Measurements from ENCODE around the gene SLC27A1.
"Not testable (repeated sequence)": the region's sequence is repeated elsewhere in the genome, so short reads cannot be mapped to it uniquely, and the experiment has no call there.

The SLC27A1 gene

DNA sequence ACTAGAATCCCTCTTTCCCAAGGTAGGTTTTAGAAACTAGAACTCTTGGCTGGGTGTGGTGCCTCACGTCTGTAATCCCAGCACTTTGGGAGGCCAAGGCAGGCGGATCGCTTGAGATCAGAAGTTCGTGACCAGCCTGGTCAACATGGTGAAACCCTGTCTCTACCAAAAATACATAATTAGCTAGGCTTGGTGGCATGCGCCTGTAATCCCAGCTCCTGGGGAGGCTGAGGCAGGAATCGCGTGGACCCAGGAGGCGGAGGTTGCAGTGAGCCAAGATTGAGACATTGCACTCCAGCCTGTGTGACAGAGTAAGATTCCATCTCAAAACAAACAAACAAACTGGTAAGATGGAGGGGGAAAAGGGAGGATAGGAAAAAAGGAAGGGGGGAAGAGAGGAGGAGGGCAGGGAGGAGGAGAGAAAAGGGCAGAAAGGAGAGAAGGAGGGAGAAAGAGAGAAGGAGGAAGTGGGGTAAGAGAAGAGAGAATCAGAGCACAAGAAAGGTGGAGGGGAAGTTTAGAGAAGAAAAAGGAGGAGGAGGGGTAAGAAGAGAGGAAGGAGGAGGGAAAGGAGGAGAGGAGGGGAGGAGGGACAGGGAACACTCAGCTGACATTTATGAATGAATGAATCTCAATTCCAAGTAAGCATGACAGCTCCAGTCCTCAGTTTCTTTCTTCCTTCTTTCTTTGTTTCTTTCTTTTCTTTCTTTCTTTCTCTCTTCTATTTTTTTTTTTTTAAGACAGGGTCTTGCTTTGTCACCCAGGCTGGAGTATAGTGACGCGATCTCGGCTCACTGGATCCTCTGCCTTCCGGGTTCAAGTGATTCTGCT lies 2.6 kb upstream of the SLC27A1 start:
- Histone ChIP-seq H3K4me1 (ENCODE audit: insufficient read depth, low read length) (peaks cover 19% of the 10 kb centered on the region), H3K4me3 (ENCODE audit: low read length) (no peak overlapping the region), H3K36me3 (ENCODE audit: insufficient read depth, low read length) (no peaks in the 10 kb centered on the region), H3K9me3 (ENCODE audit: low read length) (no peaks in the 10 kb centered on the region), H3K27me3 (ENCODE audit: insufficient read depth, low read length) (peaks cover 9% of the 10 kb centered on the region), H2AFZ (ENCODE audit: low read depth, low read length) (no peak overlapping the region)

DNA sequence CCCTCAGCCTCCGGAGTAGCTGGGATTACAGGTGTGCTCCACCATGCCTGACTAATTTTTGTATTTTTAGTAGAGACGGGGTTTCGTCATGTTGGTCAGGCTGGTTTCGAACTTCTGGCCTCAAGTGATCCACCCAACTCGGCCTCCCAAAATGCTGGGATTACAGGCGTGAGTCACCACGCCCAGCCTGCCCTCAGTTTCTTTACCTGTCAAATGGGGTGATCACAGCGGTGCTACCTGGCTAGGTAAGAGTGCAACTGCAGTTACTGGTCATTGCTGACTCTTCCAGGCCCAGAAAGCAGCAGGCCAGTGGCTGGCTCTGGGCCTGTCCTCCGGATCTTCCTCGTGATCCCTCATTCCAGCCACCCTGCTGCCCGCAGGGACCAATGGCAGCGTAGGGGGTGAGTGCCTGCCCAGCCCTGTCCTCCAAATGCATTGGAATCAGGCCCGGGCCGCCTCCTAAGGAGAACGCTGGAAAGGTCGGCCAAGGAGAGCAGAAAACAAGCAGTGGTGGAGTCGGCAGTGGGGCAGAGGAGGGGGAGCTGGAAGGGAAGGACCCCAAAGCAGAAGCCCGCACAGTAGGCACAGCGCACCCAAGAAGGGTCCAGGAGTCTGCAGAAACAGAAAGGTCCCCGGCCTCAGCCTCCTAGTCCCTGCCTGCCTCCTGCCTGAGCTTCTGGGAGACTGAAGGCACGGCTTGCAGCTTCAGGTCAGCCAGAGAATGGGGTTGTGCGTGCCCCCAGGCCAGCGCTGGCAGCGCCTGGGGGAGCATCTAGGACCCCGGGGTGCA lies 1.8 kb upstream of the SLC27A1 start:
- Histone ChIP-seq H2AFZ (ENCODE audit: low read depth, low read length) (peak overlapping the region; percentile 69), H3K9me3 (ENCODE audit: low read length) (no peaks in the 10 kb centered on the region), H3K4me1 (ENCODE audit: insufficient read depth, low read length) (peaks cover 19% of the 10 kb centered on the region), H3K4me3 (ENCODE audit: low read length) (peak overlapping the region; percentile 66), H3K27me3 (ENCODE audit: insufficient read depth, low read length) (peaks cover 9% of the 10 kb centered on the region), H3K36me3 (ENCODE audit: insufficient read depth, low read length) (no peaks in the 10 kb centered on the region)

DNA sequence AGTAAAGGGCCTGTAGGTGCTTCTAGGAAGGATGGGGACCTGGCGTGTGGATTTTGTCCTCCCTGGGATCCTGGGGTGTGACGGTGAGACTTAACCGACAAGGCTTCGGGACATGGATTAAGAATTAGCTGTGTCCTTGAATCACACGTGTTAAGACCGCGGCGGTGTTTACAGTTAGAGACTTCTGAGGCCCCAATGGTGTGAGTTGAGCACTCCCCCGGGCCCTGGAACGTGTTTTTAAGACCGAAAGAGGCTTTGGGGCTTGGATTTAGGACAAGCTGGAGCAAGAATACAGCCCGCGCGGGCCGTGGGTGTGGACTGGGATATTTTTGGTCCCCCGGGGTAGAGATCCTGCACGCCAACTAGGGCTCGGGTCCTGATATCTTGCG lies 1.2 kb upstream of the SLC27A1 start:
- Histone ChIP-seq H3K27me3 (ENCODE audit: insufficient read depth, low read length) (peaks cover 9% of the 10 kb centered on the region), H3K4me1 (ENCODE audit: insufficient read depth, low read length) (peaks cover 19% of the 10 kb centered on the region), H3K4me3 (ENCODE audit: low read length) (peak overlapping the region; percentile 66), H2AFZ (ENCODE audit: low read depth, low read length) (peak overlapping the region; percentile 69), H3K36me3 (ENCODE audit: insufficient read depth, low read length) (no peaks in the 10 kb centered on the region), H3K9me3 (ENCODE audit: low read length) (no peaks in the 10 kb centered on the region)

DNA sequence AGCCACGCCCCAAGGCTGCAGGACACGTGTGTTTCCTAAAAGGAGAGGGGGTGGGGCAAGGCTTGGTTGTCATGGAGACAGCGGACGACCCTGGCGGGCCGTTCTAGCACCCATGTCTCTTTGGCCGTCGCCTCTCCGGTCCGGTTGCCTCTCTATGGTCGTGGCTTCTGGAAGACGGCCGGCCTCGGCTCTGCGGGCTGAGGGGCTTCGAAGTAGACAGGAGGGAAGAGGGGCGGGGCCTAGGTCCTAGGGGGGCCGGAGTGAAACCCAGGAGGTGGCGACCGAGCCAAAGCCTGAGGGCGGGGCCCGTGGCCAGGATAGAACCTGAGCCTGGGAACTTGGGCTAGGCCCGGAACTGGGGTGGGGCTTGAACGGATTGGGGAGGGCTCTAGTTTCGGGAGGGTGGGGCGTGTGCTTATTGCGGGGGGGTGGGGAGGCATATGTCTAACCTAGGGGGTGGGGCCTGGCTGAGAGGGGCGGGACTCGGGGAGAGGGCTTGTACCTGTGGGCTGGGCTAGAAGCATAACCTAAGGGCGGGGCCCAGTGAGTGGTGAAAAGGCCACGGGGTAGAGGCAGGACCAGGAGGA lies 750 bp upstream of the SLC27A1 start:
- H3K4me1 ChIP-seq (ENCODE audit: insufficient read depth, low read length) = peaks cover 19% of the 10 kb centered on the region

DNA sequence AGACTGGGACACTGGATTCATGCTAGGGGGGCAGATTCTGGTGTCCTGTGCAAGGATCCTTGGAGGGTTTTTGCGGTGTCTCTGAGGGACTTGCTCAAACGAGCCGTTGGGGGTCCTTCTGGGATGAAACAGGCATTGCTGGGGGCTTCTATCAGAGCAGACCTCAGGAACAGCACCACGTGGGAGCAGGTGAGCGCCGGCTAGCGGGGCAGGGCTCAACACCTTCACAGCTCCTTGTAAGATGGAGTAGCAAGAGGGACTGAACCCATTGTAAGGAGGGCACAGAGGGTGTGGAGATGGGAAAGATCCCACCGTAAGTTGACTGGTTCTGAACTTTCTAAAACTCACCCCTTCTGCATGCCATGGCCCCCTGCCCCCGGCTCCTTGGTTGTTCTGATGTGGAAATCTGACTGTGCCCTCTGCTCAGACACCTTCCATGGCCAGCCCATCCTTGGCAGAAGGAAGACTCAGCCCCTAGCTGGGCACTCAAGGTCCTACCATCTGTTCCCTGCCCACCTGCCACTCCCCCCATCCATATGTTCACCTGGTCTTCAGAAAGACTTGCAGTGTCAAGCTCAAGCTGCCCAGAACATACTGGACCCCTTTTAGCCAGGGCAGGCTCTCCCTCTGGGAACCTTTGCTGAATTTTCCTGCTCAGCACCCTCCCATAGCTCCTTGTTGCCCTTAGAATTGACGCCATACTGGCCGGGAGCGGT lies 1.2 kb downstream of the SLC27A1 start:
- Histone ChIP-seq H3K4me1 (ENCODE audit: insufficient read depth, low read length) (peaks cover 19% of the 10 kb centered on the region), H3K9me3 (ENCODE audit: low read length) (no peaks in the 10 kb centered on the region)

More for the DNA sequence above, 750 bp upstream of the SLC27A1 start:
- H3K9me3 ChIP-seq (ENCODE audit: low read length) = no peaks in the 10 kb centered on the region
- H3K4me3 ChIP-seq (ENCODE audit: low read length) = peak overlapping the region; percentile 66
- peak overlapping the region; percentile 69 for H2AFZ ChIP-seq (ENCODE audit: low read depth, low read length)
- H3K36me3 ChIP-seq (ENCODE audit: insufficient read depth, low read length) = no peaks in the 10 kb centered on the region
- peaks cover 7% of the 10 kb centered on the region for H3K27me3 ChIP-seq (ENCODE audit: insufficient read depth, low read length)

DNA sequence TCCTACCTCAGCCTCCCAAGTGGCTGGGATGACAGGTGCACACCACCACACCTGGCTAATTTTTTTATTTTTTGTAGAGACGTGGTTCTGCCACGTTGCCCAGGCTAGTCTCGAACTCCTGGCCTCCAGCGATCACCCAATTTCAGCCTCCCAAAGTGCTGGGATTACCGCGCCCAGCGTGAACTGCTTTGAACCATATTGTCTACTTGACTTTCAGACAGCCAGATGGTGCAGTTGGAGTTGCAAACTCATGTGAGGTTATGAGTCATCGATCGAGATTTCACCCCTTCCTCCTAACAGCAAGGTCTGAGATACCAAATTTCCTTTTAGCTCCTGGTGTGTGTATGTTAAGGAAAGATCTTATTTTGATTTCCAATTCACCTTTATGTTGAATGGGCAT lies 2.7 kb downstream of the SLC27A1 start:
- Histone ChIP-seq H3K27me3 (ENCODE audit: insufficient read depth, low read length) (peaks cover 5% of the 10 kb centered on the region), H3K36me3 (ENCODE audit: insufficient read depth, low read length) (no peaks in the 10 kb centered on the region), H3K4me1 (ENCODE audit: insufficient read depth, low read length) (peaks cover 19% of the 10 kb centered on the region), H2AFZ (ENCODE audit: low read depth, low read length) (no peak overlapping the region), H3K4me3 (ENCODE audit: low read length) (no peak overlapping the region), H3K9me3 (ENCODE audit: low read length) (no peaks in the 10 kb centered on the region)

More for the DNA sequence above, 1.2 kb downstream of the SLC27A1 start:
- Histone ChIP-seq H2AFZ (ENCODE audit: low read depth, low read length) (no peak overlapping the region), H3K4me3 (ENCODE audit: low read length) (peak overlapping the region; percentile 66), H3K27me3 (ENCODE audit: insufficient read depth, low read length) (peaks cover 5% of the 10 kb centered on the region), H3K36me3 (ENCODE audit: insufficient read depth, low read length) (no peaks in the 10 kb centered on the region)

DNA sequence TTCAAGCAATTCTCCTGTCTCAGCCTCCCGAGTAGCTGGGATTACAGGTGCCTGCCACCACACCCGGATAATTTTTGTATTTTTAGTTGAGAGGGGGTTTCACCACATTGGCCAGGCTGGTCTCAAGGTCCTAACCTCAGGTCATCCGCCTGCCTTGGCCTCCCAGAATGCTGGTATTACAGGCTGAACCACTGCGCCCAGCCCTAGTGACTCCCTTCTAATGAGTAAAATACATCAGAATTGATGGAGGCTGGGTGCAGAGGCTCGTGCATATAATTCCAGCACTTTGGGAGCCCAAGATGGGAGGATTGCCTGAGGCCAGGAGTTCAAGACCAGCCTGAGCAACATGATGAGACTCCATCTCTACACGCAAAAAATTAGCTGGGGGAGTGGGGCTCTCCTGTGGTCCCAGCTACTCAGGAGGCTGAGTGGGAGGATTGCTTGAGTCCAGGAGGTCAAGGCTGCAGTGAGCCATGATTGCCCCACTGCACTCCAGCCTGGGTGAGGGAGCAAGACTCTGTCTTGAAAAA lies 4.8 kb downstream of the SLC27A1 start:
- H3K27me3 ChIP-seq (ENCODE audit: insufficient read depth, low read length); H3K4me3 ChIP-seq (ENCODE audit: low read length); H2AFZ ChIP-seq (ENCODE audit: low read depth, low read length); H3K9me3 ChIP-seq (ENCODE audit: low read length); H3K36me3 ChIP-seq (ENCODE audit: insufficient read depth, low read length): not testable (repeated sequence)
- H3K4me1 ChIP-seq (ENCODE audit: insufficient read depth, low read length) = peaks cover 16% of the 10 kb centered on the region

DNA sequence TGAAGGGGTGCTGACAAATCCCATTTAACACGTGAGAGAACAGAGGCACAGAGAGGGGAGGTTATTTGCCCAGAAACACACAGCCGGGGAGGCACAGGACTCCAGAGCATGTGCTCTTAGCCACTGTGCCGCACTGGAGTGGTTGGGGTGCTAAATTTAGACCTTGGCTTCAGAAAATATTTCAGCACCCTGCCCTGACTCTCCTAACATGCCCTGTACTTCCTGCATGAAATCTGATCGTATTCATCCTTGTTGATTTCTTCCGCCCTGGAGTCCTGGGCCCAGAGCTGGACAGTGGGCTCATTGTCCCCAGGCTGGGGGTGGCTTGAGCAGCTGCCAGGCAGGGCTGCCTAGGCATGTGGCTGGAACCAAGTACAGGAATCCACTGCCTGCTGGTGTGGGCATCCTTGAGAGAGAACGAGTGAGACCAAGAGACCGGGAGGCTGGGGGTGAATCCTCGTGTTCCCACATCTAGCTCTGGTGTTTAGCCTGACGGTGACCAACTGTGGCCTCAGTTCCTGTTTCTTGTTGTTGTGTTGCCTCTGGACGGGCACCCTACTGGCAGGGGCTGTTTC lies 5.3 kb downstream of the SLC27A1 start:
- Histone ChIP-seq H2AFZ (ENCODE audit: low read depth, low read length) (no peak overlapping the region), H3K36me3 (ENCODE audit: insufficient read depth, low read length) (no peaks in the 10 kb centered on the region), H3K9me3 (ENCODE audit: low read length) (no peaks in the 10 kb centered on the region), H3K4me3 (ENCODE audit: low read length) (no peak overlapping the region), H3K27me3 (ENCODE audit: insufficient read depth, low read length) (no peaks in the 10 kb centered on the region), H3K4me1 (ENCODE audit: insufficient read depth, low read length) (peaks cover 16% of the 10 kb centered on the region)

DNA sequence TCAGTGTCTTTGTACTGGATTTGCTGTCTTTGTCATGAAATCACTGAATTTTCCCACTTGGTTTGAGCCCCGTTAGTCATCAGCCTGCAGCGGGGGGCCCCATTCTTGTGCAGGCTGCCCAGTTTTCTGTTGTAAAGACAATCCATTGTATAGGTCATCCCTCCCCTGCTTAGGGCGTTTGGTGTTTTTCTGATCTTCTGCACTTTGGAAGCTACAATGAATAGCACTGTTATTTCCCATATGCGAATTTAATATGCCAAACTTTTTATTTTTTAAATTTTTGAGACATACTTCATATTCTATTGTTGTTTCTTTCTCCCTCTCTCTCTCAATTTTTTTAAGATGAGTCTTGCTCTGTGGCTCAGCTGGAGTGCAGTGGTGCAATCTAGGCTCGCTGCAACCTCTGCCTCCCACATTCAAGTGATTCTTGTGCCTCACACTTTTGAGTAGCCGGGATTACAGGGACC lies 9.0 kb downstream of the SLC27A1 start:
- Histone ChIP-seq H3K4me1 (ENCODE audit: insufficient read depth, low read length) (peaks cover 8% of the 10 kb centered on the region), H3K4me3 (ENCODE audit: low read length) (no peak overlapping the region)

DNA sequence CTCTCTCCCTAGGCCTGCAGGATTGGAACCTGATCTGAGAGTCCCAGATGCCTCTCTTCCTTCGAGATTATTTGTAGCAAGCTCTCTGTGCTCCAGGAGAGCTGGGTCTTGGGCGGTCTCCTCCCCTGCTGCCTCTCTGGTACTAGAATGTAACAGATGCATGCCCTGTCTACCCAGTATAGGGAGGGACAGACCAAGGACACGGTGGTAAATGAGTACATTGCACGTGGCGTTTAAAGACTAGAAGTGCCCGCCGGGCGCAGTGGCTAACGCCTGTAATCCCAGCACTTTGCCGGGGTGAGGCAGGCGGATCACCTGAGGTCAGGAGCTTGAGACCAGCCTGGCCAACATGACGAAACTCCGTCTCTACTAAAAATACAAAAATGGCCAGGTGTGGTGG lies 11.7 kb downstream of the SLC27A1 start:
- H3K4me1 ChIP-seq (ENCODE audit: insufficient read depth, low read length) = peaks cover 8% of the 10 kb centered on the region
- H3K4me3 ChIP-seq (ENCODE audit: low read length) = no peak overlapping the region
- H3K9me3 ChIP-seq (ENCODE audit: low read length) = no peaks in the 10 kb centered on the region
- H2AFZ ChIP-seq (ENCODE audit: low read depth, low read length) = no peak overlapping the region
- no peaks in the 10 kb centered on the region for H3K36me3 ChIP-seq (ENCODE audit: insufficient read depth, low read length)
- no peaks in the 10 kb centered on the region for H3K27me3 ChIP-seq (ENCODE audit: insufficient read depth, low read length)

More for the DNA sequence above, 9.0 kb downstream of the SLC27A1 start:
- Histone ChIP-seq H3K27me3 (ENCODE audit: insufficient read depth, low read length) (no peaks in the 10 kb centered on the region), H3K36me3 (ENCODE audit: insufficient read depth, low read length) (no peaks in the 10 kb centered on the region), H2AFZ (ENCODE audit: low read depth, low read length) (no peak overlapping the region), H3K9me3 (ENCODE audit: low read length) (no peaks in the 10 kb centered on the region)

DNA sequence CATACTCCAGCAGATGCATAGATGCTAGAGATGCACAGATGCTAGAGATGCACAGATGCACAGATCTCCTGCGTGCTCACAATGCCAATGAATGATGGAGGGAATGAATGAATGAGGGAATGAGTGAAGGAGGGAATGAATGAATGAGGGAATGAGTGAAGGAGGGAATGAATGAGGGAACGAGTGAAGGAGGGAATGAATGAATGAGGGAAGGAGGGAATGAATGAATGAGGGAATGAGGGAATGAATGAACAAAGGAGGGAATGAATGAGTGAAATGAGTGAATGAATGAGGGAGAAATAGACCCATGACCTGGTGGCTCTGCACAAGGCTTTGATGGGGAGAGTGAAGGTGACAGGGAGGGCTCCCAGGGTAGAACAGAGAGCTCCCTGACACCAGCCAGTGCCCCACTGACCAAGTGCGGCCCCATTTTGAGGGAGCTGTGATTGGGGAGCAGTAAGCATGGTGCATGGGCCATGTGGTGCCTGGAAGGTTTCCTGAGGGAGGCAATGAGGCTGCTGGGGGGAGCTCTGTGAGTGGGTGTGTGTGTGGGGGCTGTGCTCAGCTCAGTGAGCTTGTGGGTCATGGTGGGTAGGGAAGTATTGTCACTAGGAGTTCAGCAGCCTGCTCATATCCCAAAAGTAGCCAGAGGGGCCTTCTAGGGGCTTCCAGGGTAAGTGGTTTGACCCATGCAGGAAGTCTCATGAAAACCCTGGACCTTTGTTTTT lies 12.7 kb downstream of the SLC27A1 start:
- H2AFZ ChIP-seq (ENCODE audit: low read depth, low read length) = no peak overlapping the region

DNA sequence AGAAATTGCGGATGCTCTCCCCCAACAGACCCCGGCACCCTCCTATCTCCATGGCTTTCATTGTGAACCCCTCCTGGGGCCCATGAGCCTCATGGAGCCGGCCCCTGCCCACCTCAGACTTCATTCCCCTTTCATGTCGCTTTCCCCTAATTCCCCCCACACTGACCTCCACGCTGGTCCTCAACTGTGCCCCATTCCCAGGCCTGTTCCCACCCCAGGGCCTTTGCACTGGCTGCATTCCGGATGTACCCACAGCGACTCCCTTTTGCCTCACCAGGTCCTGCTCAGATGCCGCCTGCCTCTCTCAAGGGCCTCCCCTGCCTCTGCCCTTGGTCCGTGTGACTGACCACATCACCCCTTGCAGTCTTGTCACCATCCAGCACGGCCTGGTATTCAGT lies 13.3 kb downstream of the SLC27A1 start:
- Histone ChIP-seq H3K36me3 (ENCODE audit: insufficient read depth, low read length) (peaks cover 3% of the 10 kb centered on the region), H3K9me3 (ENCODE audit: low read length) (no peaks in the 10 kb centered on the region), H3K4me1 (ENCODE audit: insufficient read depth, low read length) (peaks cover 8% of the 10 kb centered on the region), H3K27me3 (ENCODE audit: insufficient read depth, low read length) (no peaks in the 10 kb centered on the region), H3K4me3 (ENCODE audit: low read length) (no peak overlapping the region), H2AFZ (ENCODE audit: low read depth, low read length) (no peak overlapping the region)

More for the DNA sequence above, 12.7 kb downstream of the SLC27A1 start:
- Histone ChIP-seq H3K36me3 (ENCODE audit: insufficient read depth, low read length) (peaks cover 3% of the 10 kb centered on the region), H3K27me3 (ENCODE audit: insufficient read depth, low read length) (no peaks in the 10 kb centered on the region), H3K4me1 (ENCODE audit: insufficient read depth, low read length) (peaks cover 8% of the 10 kb centered on the region), H3K4me3 (ENCODE audit: low read length) (no peak overlapping the region), H3K9me3 (ENCODE audit: low read length) (no peaks in the 10 kb centered on the region)

Measured in neuron (in vitro differentiated cells).